Dedifferentiated amniotic fluid mesenchymal stem cell (primary cell): Measurements from ENCODE around the gene CAPZB.

Experiments used
- DNase-seq: peaks from one replicate; pipeline ENCODE4 v3.0.0-alpha.2; 2016; ENCODE audit errors: extremely low spot score

Gene CAPZB

DNA sequence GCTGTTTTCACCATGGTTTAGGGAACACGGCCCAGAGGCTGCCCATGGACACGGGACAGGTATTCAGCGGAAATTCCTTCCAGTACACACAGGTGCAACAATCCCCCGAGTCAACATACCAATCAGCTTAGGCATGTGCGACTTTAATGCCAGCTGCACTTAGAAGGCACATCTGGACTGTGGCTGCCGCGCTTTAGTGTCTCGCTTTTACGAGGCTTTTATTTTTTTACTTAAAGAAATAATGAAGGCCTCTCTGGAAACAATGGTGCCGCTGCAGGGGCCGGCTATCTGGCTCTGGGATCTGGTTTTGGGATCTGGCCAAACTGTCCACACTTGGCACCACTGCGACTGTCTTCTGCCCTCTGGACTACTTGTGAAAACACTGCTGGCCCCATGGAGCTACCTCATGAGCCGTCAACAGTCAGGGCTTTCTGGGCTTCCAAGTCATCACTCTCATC, 117.7 kb downstream of the CAPZB start:
- no peak for DNase-seq

DNA sequence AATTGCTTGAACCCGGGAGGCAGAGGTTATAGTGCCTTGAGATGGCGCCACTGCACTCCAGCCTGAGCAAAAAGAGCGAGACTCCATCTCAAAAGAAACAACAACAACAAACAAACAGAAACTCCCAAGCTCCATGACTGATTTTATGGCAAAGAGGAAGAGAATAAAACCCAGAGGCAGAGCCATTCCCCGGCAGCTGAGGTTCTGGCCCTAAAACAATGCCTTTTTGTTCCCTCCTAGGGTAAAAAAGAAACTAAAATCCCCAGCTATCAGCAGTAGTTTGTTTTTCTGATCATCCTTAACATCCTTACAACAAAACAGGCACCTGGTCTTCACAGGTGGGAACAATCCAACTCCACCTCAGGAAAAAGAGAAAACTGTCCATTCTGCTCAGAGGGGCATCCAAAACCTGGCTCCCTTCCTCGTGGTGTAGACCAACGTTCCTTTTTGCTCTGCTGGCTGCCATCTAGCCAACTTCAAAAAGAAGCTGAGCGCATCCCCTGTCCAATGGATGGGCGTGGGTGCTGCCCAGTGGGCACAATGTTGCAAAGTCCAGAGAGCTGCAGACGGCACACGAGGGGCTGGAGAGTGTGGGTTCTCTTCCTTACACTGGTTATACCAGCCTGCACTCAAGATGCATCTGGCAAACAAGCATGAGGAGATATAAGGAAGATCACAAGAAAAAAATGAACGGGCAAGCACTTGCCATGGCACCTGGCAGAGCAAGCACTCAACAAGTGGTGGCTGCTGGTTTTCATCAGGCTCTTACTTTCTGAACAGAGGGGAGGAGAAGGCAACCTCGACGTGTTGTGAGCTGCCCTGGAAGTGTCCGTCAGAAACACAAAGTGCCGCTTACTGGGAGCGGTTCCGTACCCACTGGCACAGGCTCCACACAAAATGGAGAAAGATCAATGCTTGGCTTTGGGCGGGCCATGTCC, 118.5 kb downstream of the CAPZB start:
- no peak for DNase-seq

DNA sequence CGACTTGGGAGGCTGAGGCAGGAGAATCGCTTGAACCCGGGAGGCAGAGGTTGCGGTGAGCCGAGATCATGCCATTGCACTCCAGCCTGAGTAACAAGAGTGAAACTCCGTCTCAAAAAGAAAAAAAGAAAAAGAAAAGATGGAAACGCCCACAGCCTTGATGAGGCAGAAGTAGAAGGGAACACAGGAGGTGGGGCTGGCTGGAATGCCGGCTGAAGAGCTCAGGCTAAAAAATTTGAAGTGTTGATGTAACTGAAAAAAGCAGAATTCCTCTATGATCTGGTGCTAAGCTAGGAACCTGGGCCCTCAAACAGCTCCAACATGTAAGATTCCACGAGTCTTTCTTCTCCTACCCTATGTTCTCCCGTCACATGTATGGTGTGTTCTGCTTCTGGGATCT, 119.6 kb downstream of the CAPZB start:
- DNase-seq = no peak

DNA sequence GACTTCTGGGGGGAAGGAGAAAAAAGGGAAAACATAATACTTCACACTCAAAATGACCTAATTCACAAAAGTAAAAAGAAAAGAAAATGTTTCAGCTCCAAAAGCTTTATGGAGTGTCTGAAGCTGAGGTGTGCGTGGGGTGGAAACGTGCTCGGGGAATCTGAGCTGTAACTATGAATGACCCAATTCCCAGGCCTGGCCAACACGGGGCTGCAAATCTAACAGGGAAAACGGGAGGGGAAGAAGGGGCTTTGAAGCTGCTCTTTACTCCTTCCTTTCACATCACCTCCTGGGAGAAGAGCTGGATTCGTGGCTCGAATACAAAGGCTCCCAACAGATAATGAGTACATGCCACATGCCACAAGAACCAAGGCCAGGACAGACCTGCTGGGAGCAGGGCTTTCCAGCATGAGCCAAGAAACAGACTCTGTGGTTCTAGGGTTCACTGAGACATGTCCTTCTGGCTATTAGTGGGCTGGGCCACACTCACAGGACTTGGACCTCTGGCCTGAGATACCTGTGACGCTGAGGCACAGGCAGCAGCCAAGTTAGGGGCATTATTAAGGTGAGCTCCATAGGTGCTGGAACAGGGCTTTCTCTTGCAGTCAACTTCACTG, 121.7 kb downstream of the CAPZB start:
- no peak for DNase-seq

DNA sequence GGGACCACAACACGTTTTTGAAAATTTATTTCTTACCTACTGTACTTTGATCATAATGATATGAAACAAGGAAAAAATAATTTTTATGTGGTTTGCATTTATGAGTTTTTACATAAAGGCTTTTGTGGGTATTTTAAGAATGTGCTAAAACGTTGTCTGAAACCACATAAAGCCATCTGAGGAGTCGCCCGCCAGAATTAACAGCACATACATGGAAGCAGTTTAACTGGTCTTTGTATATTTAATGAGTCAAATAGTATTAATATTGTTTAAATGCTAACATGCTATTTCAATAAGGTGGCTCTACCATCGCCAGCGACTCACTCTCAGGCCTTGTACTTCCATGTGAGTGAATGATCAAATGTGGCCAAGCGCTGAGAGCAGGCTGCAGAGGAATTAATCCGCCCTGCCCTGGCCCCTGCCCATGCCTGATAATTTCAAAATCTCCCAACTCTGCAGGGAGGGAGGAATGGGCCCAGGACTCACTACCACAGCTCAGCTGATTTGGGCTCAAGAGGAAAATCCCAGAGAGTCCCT, 123.7 kb downstream of the CAPZB start:
- DNase-seq = no peak

DNA sequence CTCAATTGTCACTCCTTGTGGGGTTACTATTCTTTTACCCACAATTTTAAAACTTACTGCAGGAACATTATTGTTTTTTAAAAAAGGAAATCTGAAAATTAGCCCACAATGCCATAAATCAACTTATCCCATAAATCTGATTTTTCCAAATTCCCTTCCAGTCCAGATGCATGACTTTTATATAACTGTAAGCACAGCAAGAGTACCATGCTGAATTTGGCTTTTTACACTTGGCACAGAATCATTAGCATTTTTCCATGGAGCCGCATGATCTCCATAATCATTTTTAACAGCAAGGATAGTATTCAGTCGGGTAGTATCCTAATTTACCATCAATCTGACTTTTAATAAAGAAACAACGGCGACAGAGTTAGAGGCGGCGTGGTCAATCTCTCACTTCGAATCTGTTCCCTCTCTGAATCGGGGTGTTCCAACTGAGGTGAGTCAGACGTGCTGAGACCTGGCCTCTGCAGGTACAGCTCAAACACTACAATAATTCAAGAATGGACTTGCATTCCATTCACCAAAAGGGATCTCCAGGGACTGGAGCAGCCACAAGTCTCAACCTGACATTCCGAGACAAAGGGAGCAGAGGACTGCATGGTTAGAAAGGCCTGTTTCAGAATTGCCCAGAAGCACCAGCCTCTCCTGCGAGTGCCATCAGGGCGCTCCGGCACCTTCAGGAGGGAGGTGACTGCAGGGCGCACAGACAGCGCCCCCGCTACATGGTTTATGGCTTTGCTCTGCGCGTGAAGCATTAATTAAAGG, 124.3 kb downstream of the CAPZB start:
- DNase-seq = no peak

DNA sequence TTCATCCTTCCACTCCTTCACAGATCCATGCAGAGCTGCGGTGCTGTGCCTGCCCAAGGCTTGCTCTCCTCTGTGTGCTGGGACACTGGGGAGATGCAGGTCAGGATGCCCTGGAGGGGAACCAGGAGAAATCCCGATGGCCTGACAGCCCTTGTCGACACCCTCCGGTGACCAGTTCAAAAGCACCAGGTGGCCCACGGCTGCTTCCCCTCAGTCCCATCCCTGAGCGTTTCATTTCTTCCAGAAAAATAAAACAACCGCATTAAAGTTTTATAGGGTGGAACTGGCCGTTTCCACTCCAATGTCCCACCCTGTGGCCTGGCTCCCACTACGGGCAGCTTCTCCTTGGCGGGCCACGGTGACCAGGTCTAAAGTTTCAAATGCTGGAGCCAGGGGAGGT, 124.9 kb downstream of the CAPZB start:
- DNase-seq = no peak

DNA sequence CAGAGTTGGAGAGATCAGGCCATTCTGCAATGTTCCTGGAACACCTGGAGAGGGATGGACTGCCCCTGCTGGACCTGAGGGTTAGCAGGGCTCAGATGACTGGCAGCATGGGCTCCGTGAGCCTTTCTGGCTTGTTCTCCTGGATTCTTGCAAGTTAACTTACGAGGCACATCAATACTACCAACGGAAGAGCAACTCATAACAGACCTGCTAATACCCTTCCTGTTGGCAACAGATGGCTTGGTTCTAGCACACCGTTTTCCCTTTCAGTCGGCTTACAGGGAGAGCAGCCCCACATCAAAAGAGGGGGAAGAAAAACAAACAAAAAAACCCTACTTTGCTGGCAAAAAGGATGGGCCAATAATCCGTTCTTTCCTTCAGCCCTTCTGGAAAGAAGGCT, 125.3 kb downstream of the CAPZB start:
- no peak for DNase-seq

DNA sequence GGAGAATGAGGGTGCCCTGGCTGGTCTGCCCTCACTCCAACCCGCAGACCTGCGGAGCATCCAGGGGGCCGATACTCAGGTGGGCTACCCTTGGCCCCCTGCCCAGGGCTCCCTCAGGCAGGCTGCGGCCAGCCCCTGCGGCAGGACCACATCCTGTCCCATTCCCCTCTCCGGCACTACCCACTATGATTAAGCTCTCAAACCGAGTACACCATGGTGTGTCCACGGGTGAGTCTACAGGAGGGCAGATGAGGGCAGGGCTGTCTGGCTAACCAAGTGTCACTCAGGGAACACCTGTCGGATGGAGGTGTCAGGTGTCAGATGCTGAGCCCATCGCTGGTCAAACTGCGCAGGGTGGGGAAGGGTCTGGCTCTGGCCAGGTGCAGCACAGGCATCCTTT, 126.0 kb downstream of the CAPZB start:
- no peak for DNase-seq

DNA sequence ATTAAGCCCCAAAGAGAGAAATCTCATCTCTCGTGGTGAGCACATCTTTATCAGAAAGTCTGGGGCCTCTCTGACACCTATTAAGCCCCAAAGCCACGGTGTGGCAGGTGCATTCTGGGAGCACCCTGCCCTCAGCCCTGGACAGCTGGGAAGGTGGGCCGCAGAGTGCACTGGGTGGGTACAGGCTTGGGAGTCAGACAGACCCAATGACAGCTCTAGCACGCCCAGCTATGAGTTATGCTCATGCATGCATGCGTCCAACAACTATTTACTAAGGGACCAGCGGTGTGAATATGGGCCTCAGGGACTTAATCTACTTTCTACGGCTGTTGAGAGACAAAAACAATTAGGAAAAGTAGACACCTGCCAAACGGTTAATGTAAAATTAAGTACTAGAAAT, 126.6 kb downstream of the CAPZB start:
- DNase-seq = no peak

DNA sequence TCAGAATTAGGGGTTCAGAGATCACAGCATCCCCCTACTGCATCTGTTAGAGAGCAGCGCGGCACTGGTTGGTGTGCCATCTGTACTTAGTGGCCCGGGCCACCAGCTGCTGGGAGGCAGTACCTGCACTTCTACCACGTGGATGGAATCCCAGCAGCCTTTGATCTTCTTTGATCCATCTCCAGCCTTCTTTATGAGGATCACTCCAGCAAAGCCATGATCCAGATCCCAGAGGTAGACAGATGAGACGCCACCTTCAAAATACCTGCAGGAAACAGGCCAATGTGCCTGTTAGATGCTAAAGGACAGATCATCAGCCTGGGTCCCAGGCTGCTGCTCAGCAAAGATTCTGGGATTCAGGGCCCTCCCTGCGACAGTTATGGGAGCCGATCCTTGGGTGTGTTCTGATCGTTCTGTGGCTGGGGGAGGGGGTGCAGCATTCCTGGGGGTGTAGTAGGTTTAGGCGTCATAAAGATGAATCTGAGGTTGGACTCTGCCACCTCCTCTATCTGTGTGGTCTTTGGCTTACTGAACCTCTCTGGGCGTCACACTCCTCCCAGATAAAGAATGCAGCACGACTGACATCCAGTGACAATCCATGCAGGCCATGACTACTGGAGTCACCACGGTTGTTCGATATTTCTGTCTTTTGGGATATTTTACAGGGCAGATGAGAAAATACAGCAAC, 127.9 kb downstream of the CAPZB start:
- no peak for DNase-seq

DNA sequence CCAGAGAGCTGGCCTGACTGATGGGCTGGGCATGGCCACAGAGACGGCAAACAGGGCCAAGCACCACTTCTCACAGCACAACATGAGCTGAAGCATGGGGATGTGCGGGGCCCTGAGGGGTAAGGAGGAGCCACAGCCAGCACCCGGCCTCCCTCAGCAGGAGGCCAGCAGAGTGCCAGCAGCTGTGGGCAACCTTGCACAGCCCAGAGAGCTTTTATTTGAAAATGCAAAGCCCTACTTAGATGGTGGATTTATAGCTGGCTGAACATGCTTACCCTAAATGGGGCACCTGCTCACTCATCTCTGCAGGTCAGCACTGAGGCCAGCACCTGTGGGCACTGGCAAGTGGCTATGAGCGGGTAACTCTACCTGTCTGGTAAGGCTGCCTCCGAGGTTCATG, 129.1 kb downstream of the CAPZB start:
- no peak for DNase-seq

DNA sequence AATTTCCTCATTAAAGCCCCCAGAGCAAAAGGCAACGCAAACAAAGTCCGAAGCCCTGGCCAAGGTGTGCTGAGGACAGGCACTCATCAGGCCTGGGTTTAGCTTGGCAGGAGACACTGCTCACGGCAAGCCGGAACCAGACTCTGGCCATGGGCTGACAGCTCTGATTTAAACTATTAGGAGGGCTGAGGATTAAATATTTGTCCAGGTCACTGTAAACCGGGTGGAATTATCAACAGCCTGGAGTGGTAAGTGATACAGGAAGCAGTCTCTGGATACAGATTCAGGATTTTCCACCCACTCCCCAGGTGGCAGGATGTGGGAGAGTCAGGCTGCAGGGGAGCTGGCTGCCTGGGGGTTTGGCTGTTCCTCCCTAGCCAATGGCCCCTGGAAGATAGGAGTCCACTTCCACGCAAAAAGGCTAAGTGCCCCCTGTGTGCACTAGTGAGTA, 130.8 kb downstream of the CAPZB start:
- no peak for DNase-seq

DNA sequence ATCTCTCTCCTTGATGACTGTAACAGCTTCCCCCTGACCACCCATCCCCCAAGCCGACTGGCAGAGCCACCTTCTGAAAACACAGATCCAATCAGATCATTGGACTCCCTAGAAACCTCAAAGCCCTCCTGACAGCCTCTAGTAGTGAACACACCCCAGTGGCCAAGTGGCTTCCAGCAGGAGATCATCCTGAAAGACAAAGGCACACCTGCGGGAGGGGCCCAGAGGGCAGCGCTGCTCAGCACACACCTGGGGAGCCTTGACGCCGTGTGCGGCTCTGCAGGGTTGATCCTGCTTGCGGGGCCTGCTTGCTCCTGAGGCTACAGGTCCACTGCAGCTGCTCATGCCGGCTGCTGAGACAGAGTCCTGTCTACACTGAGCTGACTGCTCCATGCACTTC, 131.7 kb downstream of the CAPZB start:
- DNase-seq = no peak

DNA sequence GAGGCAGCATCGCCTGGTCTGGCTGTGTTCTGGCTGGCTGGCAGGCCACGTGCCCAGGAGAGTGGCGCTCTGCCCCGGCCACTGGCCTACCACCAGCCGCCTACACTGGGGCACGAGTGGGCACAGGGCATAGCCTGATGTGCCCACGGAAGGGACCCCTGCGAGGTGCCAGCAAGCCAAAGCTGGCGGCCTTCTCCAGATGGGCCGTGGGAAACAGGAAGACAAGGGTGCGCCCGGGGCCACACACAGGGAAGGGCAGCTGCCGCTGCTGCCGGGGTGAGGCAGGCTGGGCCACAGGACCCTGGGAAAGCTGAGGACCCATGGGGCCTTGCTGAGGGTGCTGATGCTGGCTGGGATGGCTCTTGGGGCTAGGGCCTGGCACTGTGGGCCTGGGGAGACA, 132.5 kb downstream of the CAPZB start:
- no peak for DNase-seq

DNA sequence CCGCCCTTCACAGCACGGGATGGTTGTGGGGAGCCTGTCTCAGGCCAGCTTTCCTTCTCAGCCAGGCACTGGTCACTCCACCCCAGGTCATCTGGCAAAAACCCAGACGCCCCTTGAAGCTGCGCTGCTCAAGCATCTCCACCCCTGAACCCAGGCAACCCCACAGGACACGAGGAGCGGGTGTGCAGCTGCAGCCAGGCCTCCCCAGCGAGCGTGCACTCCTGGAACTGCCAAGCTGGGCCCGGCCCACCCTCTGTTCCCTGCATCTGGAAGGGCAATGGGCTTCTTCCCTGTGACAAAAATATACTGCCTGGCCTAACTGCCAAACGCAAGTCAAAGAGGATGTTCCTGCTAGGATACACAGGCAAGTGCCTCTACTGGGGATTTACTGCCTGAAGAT, 133.5 kb downstream of the CAPZB start:
- no peak for DNase-seq

DNA sequence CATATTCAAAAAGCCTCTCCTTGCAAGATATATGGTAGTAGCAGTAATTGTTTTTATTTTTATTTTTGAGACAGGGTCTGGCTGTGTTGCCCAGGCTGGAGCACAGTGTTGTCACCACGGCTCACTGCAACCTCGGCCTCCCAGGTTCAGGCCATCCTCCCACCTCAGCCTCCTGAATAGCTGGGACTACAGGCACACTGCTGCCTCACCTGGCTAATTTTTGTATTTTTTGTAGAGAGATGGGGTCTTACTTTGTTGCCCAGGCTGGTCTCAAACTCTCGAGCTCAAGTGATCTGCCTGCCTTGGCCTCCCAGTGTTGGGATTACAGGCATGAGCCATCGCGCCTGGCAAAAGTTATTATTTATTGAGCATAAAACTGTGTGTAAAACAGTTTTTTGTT, 134.8 kb downstream of the CAPZB start:
- no peak for DNase-seq

DNA sequence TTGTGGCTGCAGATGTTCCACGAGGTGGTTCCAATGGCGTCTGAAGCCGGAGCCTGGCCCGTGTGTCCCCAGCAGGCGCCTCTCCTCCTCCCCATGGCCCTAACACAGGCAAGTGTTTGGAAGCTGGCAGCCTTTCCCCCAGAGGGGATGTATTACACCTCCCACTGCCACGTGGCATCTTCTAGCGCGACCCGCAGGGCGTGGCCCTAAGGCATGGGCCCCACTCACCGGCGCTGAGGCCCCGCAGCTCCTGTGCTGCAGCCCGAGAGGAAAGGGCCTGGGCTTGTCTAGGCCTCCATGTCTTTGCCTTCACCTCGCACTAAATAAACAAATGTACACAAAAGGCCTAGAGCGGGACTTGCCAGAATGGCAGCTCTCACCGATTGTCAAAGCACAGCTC, 135.3 kb downstream of the CAPZB start:
- no peak for DNase-seq

DNA sequence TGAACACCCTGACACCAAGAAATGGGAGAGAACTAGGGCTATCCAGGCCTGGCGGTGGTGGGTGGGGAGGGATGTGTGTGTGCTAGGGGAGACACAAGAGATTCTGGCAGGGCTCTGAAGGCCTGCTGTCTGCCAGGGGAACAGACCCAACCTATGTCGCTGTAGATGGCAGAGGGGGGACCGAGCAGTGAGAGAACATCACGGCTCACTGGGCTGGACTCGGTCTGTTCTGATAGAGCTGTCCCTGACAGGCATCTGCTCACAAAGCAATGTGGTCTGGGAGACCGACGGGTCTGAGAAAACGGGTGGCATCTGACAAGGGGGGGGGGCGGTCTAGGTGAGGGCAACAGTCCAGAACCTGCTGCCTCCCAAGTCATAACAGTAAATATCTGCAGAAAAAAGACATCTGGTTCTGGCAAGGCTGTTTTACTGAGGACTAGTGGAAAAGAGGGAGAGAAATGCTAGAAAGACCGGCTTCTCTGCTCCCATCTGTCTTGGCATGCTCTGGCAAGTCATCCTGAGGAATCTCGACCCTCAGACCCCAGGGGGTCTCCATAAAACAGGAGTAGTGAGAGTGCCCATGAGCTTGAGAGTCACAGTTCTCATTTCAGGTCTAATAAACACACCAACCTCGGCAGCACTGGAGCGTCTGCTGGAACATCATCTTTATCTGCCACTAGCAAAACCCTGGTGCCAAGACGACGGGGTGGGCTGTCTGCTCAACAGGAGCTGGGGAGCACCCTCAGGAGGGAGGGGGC, 136.7 kb downstream of the CAPZB start:
- DNase-seq = no peak

DNA sequence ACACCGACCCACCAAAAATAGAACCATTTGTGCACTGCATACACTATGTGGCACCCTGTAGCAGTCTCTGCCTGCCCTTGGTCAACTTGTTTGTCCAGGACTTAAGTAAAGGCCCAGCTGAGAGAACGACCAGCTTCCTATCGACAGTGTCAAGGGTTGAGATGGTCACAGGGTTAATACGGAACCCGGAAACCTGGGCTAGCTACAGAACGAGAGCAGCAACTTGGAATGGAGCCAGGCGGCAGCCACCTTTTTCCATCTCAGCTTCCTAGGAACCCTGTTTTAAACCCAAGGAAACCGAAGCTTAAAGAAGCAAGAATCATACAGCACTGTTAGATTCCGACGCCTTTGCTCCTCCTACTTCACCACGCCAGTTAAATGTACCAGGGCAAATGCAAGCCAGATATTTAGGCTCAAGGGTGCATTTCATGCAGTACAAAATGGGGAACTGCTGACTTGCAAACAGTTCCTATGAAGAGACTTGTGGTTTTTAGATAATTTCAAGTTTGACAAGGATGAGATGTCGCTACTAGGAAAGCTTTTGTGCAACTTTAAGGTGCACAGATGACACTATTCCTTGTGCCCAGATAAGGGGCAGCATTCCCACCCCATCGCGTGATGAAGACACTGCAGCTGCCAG, 137.7 kb downstream of the CAPZB start:
- DNase-seq = no peak
